ENCODE results near the gene ACTR2.

ACTR2 gene

DNA sequence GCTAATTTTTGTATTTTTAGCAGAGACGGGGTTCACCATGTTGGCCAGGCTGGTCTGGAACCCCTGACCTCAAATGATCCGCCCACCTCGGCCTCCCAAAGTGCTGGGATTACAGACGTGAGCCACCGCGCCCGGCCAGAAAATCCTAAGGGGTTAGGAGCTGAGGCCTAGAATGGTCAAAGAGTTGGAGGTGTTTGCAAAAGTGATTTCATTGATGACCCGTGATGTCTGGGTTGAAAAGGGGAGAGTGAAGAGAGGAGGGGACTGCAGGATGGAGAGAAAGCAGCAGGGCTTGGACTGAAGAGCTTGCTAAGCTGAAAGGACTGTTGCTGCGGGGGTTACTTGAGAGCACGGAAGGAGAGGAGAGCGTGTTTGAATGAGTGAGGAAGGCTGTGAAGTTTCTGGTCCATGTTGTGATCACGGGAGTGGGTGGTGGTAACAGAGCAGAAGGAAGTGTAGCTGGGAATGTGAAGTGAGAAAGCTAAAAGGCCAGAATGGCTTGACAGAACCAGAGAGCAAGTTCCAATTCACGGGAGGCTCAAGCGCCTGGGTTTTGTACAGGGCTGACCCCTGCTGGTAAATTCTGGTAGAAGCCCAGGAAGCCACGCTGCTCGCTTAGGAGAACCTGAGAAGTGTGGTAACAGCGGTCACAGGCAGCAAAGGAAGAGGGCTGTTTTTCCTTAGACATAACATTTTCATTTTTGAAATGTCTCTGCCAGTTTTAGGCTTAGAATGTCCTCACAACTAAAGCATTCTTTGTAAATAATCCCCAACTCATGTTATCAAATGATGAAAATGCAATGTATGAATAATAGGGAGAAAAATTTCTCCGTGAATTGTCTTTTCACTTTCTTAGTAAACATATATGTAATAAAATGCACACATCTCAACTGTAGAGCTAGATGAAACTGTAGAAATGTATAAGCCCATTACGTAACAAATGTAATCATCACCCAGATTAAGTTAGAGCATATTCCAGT, 40.5 kb upstream of the ACTR2 start:
- Mint-ChIP-seq H3K27ac (no peak overlapping the region), H3K4me1 (peaks cover 5% of the 10 kb centered on the region), H3K9me3 (no peaks in the 10 kb centered on the region), H3K36me3 (ENCODE audit: low read depth) (no peaks in the 10 kb centered on the region), H3K4me3 (no peak overlapping the region), H3K27me3 (ENCODE audit: low read depth, poor library complexity) (peaks cover 17% of the 10 kb centered on the region)
- peak; percentile 78 for DNase-seq
- peak; percentile 80 for TF ChIP-seq CTCF (IDR thresholded peaks at IDR 0.05)

- Mint-ChIP-seq H3K4me1 (no peaks in the 10 kb centered on the region), H3K4me3 (no peak overlapping the region), H3K36me3 (ENCODE audit: low read depth) (no peaks in the 10 kb centered on the region), H3K27ac (no peak overlapping the region), H3K27me3 (ENCODE audit: low read depth, poor library complexity) (peaks cover 12% of the 10 kb centered on the region), H3K9me3 (no peaks in the 10 kb centered on the region)
- no peak for TF ChIP-seq CTCF (IDR thresholded peaks at IDR 0.05)
- DNase-seq: no peak
Observed at GRCh38 chr2:65193446-65193845, 34.2 kb upstream of the ACTR2 start.

GRCh38 chr2:65198737-65199136, 28.9 kb upstream of the ACTR2 start:
- Mint-ChIP-seq H3K4me1 (no peaks in the 10 kb centered on the region), H3K27me3 (ENCODE audit: low read depth, poor library complexity) (peaks cover 3% of the 10 kb centered on the region), H3K27ac (no peak overlapping the region), H3K4me3 (no peak overlapping the region), H3K9me3 (no peaks in the 10 kb centered on the region), H3K36me3 (ENCODE audit: low read depth) (no peaks in the 10 kb centered on the region)
- no peak for TF ChIP-seq CTCF (IDR thresholded peaks at IDR 0.05)
- no peak for DNase-seq

- Mint-ChIP-seq H3K4me1 (no peaks in the 10 kb centered on the region), H3K27ac (no peak overlapping the region), H3K4me3 (no peak overlapping the region), H3K27me3 (ENCODE audit: low read depth, poor library complexity) (peaks cover 3% of the 10 kb centered on the region), H3K36me3 (ENCODE audit: low read depth) (peaks cover 3% of the 10 kb centered on the region), H3K9me3 (peaks cover 2% of the 10 kb centered on the region)
- TF ChIP-seq CTCF (IDR thresholded peaks at IDR 0.05): no peak
- DNase-seq: no peak
Observed at GRCh38 chr2:65199166-65199565, 28.5 kb upstream of the ACTR2 start.

DNA sequence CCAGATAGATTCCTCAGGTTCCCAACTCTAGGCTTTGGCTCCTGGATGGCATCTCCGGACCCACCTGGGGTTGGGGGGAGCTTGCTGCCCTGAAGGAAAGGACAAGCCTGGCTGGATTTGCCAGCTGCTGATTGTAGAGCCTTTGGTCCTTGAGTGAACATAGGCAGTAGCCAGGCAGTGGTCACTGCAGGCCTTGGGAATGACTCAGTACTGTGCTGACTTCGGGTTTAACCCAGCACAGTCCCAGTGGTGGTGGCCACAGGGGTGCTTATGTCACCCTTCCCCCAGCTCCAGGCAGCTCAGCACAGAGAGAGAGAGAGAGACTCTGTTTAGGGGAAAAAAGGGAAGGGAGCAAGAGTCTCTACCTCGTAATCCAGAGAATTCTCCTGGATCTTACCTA, 27.7 kb upstream of the ACTR2 start:
- Mint-ChIP-seq H3K36me3 (ENCODE audit: low read depth) (peaks cover 8% of the 10 kb centered on the region), H3K27ac (no peak overlapping the region), H3K9me3 (peaks cover 5% of the 10 kb centered on the region), H3K27me3 (ENCODE audit: low read depth, poor library complexity) (peaks cover 3% of the 10 kb centered on the region), H3K4me3 (no peak overlapping the region), H3K4me1 (no peaks in the 10 kb centered on the region)
- TF ChIP-seq CTCF (IDR thresholded peaks at IDR 0.05): no peak
- DNase-seq: no peak

Measured in nephron progenitor cell (in vitro differentiated cells).